H1 (cell line): ENCODE measurements around the gene AGAP1. TPM values are rescaled to one million over a fixed set of nuclear protein-coding genes. Genes with fewer than 3 reads are reported as not detected.

Experiments used
- EZH2 ChIP-seq: fragments of 200-600 bp; sonication (generic); IDR thresholded peaks from 2 replicates; pipeline ENCODE4 v1.7.1; 2012; ENCODE audit warnings: low read depth, mild to moderate bottlenecking, moderate library complexity, low read length, inconsistent platforms; ENCODE audit not compliant: severe bottlenecking
- KDM5A ChIP-seq: fragments of 200-600 bp; IDR thresholded peaks from 2 replicates; pipeline ENCODE4 v1.7.1; 2012; ENCODE audit warnings: mild to moderate bottlenecking, low read length, inconsistent platforms, mixed read lengths
- POLR2A ChIP-seq, 2 experiments: IDR thresholded peaks; 1 replicate in 1 of 2; 2 replicates in 1 of 2; pipeline ENCODE4 v1.6.1; 2011; ENCODE audit warnings: low read depth in 2 of 2, low read length in 2 of 2, mild to moderate bottlenecking in 2 of 2; ENCODE audit errors: control extremely low read depth in 1 of 2
- POLR2AphosphoS5 ChIP-seq: IDR thresholded peaks from 2 replicates; pipeline ENCODE4 v1.6.1; 2011; ENCODE audit warnings: low read depth, low read length
- RBBP5 ChIP-seq: IDR thresholded peaks from 2 replicates; pipeline ENCODE4 v1.7.1; 2012; ENCODE audit warnings: low read depth, mild to moderate bottlenecking, inconsistent platforms, low read length, moderate library complexity, borderline replicate concordance
- SAP30 ChIP-seq: fragments of 300-600 bp; sonication (generic); IDR thresholded peaks from 2 replicates; pipeline ENCODE4 v1.7.1; 2012; ENCODE audit warnings: low read length, moderate library complexity, mild to moderate bottlenecking, inconsistent platforms; ENCODE audit not compliant: insufficient read depth, insufficient replicate concordance
- SP2 ChIP-seq: IDR thresholded peaks from 2 replicates; pipeline ENCODE4 v1.6.1; 2012; ENCODE audit warnings: mild to moderate bottlenecking, low read length, inconsistent platforms
- SRF ChIP-seq: IDR thresholded peaks from 2 replicates; pipeline ENCODE4 v1.6.1; 2011; ENCODE audit warnings: mild to moderate bottlenecking, low read depth, low read length, moderate library complexity
- polyA plus RNA-seq, 7 experiments: library from polyadenylated mRNA; depleted of rRNA in 3 of 7; stranded (reverse) in 5 of 7; unstranded in 2 of 7; fragments of >200 nt in 5 of 7; fragments of 200-250 nt in 2 of 7; gene quantifications; 1 replicate in 5 of 7; 2 replicates in 1 of 7; 4 replicates in 1 of 7; pipeline versions ENCODE4 v1.2.1 to v1.2.3, GENCODE V29; 2011 to 2013; ENCODE audit warnings: missing spikeins in 2 of 7, mixed read lengths in 2 of 7
- total RNA-seq: library from RNA; stranded (reverse); fragmentation: NEBNext Ultra II Directional; extraction: Animal tissue kit (Norgen Biotek cat#: 25700); gene quantifications from 2 replicates; pipeline ENCODE4 v1.2.1, GENCODE V29; 2021

Gene AGAP1
- total and polyA plus RNA-seq, 2 of the 8 experiments (the other 6 are each of a cell fraction or from before 2014, with no cell fraction given), result 18.1 to 39.4 TPM

- TF ChIP-seq SRF (no peak), POLR2A (IDR thresholded peaks at IDR 0.05; ENCODE audit: control extremely low read depth in 1 of 2, low read depth in 2 of 2, low read length in 2 of 2) (no peak), SP2 (no peak), SAP30 (no peak), KDM5A (no peak), EZH2 (no peak), RBBP5 (no peak), POLR2AphosphoS5 (no peak)
Observed at GRCh38 chr2:235934059-235934773, 440.4 kb downstream of the AGAP1 start (continued).
